ENCODE data around the gene NBPF3. TPM values are rescaled to one million over a fixed set of nuclear protein-coding genes. Genes with fewer than 3 reads are reported as not detected.

Gene NBPF3
- total RNA-seq, 2 experiments from 2014 or later: 6.1 to 6.2 TPM

DNA sequence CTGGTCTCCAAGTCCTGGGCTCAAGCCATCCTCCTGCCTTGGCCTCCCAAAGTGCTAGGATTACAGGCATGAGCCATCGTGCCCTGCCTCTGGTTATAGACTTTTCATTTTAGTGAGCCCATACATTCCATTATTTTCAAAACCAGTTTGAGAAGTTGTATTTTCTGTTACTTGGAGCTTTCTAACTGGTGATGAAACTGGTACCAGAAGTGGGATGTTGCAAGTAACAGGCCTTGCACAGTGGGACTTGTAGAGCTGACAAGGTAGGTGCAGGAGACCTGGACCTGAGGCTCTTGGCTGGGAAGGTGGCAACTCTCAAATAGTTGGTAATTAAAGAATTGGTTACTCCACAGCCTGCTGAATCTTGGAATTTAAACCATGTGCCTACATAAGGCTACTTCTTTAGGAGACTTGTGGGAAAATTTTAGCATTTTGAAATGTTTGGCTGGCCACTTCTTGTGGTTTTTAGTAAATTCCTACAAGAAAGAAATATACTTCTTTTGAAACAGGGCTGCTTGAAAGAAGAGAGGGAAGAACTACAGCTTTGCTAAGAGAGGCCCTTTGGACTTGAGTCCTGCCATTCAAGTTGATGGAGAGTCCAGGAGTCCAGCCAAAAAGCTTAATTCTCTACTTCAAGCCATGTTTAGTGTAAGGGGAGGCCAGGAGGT, 59.5 kb downstream of the NBPF3 start:
- ChIA-PET CTCF (interaction anchor here (0.7 to 1.6 kb wide), 2 partner anchors 13 to 812 kb away, joined by 3 to 5 read pairs; no protein-coding TSS in a partner anchor), POLR2A (no interaction called here)
- no peak overlapping the region for H3K4me3 Mint-ChIP-seq
- no peaks in the 10 kb centered on the region for H3K27me3 Mint-ChIP-seq
- no peaks in the 10 kb centered on the region for H3K4me1 Mint-ChIP-seq (ENCODE audit: low read depth)
- DNase-seq: no peak
- no peak overlapping the region for H3K27ac Mint-ChIP-seq
- intact Hi-C loops (cut with micrococcal nuclease): no loop called here
- no peaks in the 10 kb centered on the region for H3K36me3 Mint-ChIP-seq
- H3K9me3 Mint-ChIP-seq: no peaks in the 10 kb centered on the region

- Mint-ChIP-seq H3K9me3 (no peaks in the 10 kb centered on the region), H3K4me3 (no peak overlapping the region), H3K27ac (no peak overlapping the region), H3K36me3 (no peaks in the 10 kb centered on the region), H3K27me3 (peaks cover 30% of the 10 kb centered on the region), H3K4me1 (ENCODE audit: low read depth) (peaks cover 3% of the 10 kb centered on the region)
- intact Hi-C loops (cut with micrococcal nuclease): loop anchor here (10.0 kb wide), 1 partner anchor 91 kb away; no protein-coding TSS in a partner anchor
- DNase-seq: no peak
- CTCF ChIA-PET: no interaction called here
- POLR2A ChIA-PET: no interaction called here
Observed at GRCh38 chr1:21503706-21504377, 63.9 kb downstream of the NBPF3 start.

DNA sequence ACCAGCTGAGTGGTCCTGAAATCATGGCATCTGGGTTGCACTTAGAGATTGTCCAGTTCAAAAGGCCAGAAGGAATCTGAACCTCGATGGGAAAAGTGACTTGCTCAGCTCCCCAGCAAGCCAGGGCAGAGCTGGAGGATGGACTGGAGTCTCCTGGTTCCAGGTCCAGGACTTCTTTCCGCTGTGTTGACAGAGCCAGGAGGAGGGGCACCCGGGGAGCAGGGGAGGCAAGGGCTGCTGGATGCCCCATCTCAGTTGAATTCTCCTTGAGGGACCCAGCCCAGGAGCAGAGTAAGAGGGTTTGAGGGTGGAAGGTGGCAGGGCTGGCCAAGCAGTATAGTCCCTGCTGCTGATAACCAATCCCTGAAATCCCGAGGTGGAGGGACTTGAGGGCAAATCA, 66.9 kb downstream of the NBPF3 start:
- H3K27me3 Mint-ChIP-seq: peaks cover 48% of the 10 kb centered on the region
- DNase-seq: no peak
- no peak overlapping the region for H3K4me3 Mint-ChIP-seq
- POLR2A ChIA-PET: no interaction called here
- H3K27ac Mint-ChIP-seq: no peak overlapping the region
- CTCF ChIA-PET: interaction anchor here (0.7 to 1.3 kb wide), 2 partner anchors 8 to 28 kb away, joined by 3 read pairs; no protein-coding TSS in a partner anchor
- intact Hi-C loops (cut with micrococcal nuclease): loop anchor here (10.0 kb wide), 1 partner anchor 88 kb away; no protein-coding TSS in a partner anchor
- H3K9me3 Mint-ChIP-seq: no peaks in the 10 kb centered on the region
- H3K4me1 Mint-ChIP-seq (ENCODE audit: low read depth): peaks cover 4% of the 10 kb centered on the region
- no peaks in the 10 kb centered on the region for H3K36me3 Mint-ChIP-seq

DNA sequence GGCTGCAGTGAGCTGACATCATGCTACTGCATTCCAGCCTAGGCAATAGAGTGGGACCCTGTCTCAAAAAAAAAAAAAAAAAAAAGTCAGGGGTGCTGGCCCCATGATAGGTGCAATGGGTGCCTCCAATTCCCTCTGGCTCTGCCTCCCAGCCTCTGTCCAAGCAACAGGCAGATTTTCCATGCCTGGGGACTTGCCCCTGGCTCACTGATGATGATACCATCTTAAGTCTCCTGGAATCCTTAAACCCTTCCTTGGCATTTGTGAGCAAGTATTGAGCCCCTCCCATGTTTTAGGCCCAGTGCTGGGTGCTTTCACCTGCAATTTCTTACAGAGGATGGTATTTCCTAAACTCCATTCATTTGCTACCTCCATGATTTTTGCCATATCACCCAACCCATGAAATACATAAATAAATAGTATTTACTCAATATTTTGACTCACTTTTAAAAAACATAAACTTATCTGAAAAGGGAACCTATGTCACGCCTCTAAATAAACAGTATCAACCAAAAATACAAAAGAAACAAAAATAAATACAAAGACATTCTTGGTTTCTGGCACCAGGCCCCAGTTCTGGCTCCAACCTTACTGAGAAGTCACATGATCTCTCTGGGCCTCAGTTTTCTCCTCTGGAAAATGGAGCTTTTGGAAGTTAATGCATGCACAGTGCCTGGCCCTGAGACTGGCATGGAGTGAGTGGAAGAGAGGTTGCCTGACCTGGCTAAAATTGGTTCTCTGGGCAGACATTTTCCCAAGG, 67.8 kb downstream of the NBPF3 start:
- POLR2A ChIA-PET: no interaction called here

DNA sequence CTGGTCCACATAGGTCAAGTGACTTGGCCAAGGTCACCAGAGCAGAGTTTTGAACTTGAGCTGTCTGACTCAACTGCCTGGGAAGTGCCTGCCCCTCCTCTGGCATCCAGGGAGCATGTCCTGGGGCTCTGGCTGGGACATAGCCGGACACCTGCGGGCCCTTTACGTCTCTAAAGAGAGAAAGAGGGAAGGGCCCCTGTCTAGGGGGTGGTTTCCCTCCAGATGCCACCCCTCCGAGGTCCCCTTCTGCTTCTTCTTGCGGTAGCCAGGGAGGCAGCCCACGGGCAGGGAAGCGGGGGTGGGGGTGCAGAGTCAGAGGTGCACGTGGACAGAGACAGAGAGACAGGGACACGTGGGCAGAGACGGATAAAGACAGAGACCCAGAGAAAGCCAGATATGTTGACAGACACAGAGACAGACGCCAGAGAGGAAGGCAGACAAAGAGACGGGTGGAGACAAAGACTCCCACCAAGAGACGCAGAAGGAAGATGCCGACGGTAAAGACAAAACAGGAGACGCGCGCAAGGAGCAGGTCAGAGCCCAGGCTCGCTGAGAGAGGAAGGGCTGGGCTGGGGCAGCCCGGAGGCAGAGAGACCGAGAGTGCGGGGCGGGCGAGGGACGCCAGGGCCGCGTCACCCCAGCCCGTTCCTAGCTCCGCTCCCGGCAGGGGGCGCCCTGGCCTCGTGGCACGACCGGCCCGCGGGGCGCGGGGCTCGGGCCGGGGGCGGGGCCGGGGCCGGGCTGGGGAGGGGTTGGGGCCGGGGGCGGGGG, 68.8 kb downstream of the NBPF3 start:
- Mint-ChIP-seq H3K36me3 (no peaks in the 10 kb centered on the region), H3K4me3 (peak overlapping the region; percentile 20), H3K4me1 (ENCODE audit: low read depth) (peaks cover 4% of the 10 kb centered on the region), H3K27me3 (peaks cover 51% of the 10 kb centered on the region), H3K9me3 (no peaks in the 10 kb centered on the region), H3K27ac (no peak overlapping the region)
- DNase-seq: peak; percentile 73
- intact Hi-C loops (cut with micrococcal nuclease): loop anchor here (2.0 to 10.0 kb wide), 2 partner anchors 86 to 150 kb away; no protein-coding TSS in a partner anchor
- POLR2A ChIA-PET: no interaction called here
- CTCF ChIA-PET: interaction anchor here (0.7 to 1.5 kb wide), 9 partner anchors 10 to 741 kb away, joined by 3 to 5 read pairs (median 3); no protein-coding TSS in a partner anchor

More for the DNA sequence above, 67.8 kb downstream of the NBPF3 start:
- peaks cover 51% of the 10 kb centered on the region for H3K27me3 Mint-ChIP-seq
- H3K4me1 Mint-ChIP-seq (ENCODE audit: low read depth): peaks cover 4% of the 10 kb centered on the region
- DNase-seq: no peak
- H3K27ac Mint-ChIP-seq: no peak overlapping the region
- H3K4me3 Mint-ChIP-seq: no peak overlapping the region
- no peaks in the 10 kb centered on the region for H3K9me3 Mint-ChIP-seq
- intact Hi-C loops (cut with micrococcal nuclease): loop anchor here (2.0 to 10.0 kb wide), 2 partner anchors 87 to 151 kb away; no protein-coding TSS in a partner anchor
- CTCF ChIA-PET: interaction anchor here (1.2 to 1.5 kb wide), 3 partner anchors 28 to 150 kb away, joined by 3 to 5 read pairs (median 3); no protein-coding TSS in a partner anchor
- no peaks in the 10 kb centered on the region for H3K36me3 Mint-ChIP-seq

GRCh38 chr1:21509351-21510112, 69.6 kb downstream of the NBPF3 start, which contains the start of gene ALPL:
TSS of gene ALPL (plus strand) at chr1:21509423. CDS start at chr1:21554082, 44,659 bp downstream.
- H3K36me3 Mint-ChIP-seq: no peaks in the 10 kb centered on the region
- peaks cover 51% of the 10 kb centered on the region for H3K27me3 Mint-ChIP-seq
- intact Hi-C loops (cut with micrococcal nuclease): loop anchor here (2.0 to 10.0 kb wide), 2 partner anchors 85 to 149 kb away; no protein-coding TSS in a partner anchor
- H3K9me3 Mint-ChIP-seq: no peaks in the 10 kb centered on the region
- CTCF ChIA-PET: interaction anchor here (0.9 to 1.5 kb wide), 8 partner anchors 9 to 742 kb away, joined by 3 to 4 read pairs (median 3); no protein-coding TSS in a partner anchor
- peak within 1 kb of the TSS; percentile 20 for H3K4me3 Mint-ChIP-seq
- H3K27ac Mint-ChIP-seq: no peak within 1 kb of the TSS
- H3K4me1 Mint-ChIP-seq (ENCODE audit: low read depth): peaks cover 4% of the 10 kb centered on the region
- POLR2A ChIA-PET: no interaction called here
- DNase-seq: no peak

DNA sequence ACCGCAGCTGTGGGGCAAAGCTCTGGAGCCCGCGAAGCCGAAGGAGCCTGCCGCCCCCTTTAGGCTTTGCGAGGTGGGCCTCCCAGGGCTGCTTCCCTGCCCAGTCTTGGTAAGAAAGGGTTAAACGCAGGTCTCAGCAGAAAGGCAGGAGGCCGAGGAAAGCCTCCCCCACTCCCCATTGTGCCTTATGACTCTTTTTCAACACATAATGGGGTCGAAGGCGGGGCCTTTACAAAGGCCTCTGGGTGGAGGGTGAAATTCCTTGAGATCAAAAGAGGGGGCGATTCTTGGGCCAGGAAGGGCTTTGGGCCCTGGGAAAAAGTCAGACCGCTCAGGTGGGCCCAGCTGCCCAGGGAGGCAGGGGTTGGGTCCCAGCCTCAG, 70.2 kb downstream of the NBPF3 start:
- H3K36me3 Mint-ChIP-seq: no peaks in the 10 kb centered on the region
- no peaks in the 10 kb centered on the region for H3K9me3 Mint-ChIP-seq
- H3K27ac Mint-ChIP-seq: no peak overlapping the region
- CTCF ChIA-PET: interaction anchor here (1.3 to 1.4 kb wide), 3 partner anchors 34 to 149 kb away, joined by 3 to 4 read pairs (median 3); no protein-coding TSS in a partner anchor
- peaks cover 4% of the 10 kb centered on the region for H3K4me1 Mint-ChIP-seq (ENCODE audit: low read depth)
- DNase-seq: no peak
- H3K4me3 Mint-ChIP-seq: no peak overlapping the region
- POLR2A ChIA-PET: no interaction called here
- intact Hi-C loops (cut with micrococcal nuclease): no loop called here
- peaks cover 49% of the 10 kb centered on the region for H3K27me3 Mint-ChIP-seq

DNA sequence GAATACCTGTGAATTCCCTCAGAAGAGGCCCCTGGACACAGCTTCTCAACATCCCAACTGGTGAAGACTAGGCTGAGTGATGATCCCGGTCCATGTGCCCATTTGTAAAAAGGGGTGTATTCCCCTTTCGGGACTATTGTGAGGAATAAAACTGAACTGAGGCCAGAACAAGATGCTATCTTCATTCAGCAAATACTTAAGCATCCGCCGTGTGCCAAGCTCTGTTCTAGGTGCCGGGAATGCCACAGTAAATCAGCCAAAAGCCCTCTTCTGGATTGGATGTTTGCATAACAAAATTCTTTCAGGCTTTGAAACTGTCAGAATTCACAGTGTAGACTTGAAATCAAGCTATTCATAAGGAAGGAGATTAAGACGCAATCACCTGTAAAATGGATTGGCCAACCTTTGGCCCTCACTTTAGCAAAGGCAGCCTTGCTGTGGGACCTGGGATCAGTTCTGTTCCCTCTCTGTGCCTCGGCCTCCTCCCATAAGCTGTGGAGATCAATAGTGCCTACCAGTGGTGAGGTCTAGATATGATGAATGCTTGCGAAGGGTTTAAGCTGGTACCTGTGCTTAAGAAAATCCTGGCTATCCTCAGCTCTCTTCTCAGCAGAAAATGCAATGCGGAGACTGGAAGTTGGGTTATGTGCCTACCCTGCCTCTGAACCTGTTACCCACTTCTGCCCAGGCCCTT, 71.1 kb downstream of the NBPF3 start:
- peaks cover 4% of the 10 kb centered on the region for H3K4me1 Mint-ChIP-seq (ENCODE audit: low read depth)
- no peak for DNase-seq
- no peaks in the 10 kb centered on the region for H3K9me3 Mint-ChIP-seq
- ChIA-PET CTCF (interaction anchor here (1.1 to 1.4 kb wide), 5 partner anchors 10 to 294 kb away, joined by 3 to 4 read pairs (median 3); no protein-coding TSS in a partner anchor), POLR2A (no interaction called here)
- intact Hi-C loops (cut with micrococcal nuclease): no loop called here
- H3K27me3 Mint-ChIP-seq: peaks cover 43% of the 10 kb centered on the region
- no peak overlapping the region for H3K4me3 Mint-ChIP-seq
- H3K36me3 Mint-ChIP-seq: no peaks in the 10 kb centered on the region
- H3K27ac Mint-ChIP-seq: no peak overlapping the region

- H3K27me3 Mint-ChIP-seq: peaks cover 40% of the 10 kb centered on the region
- POLR2A ChIA-PET: no interaction called here
Observed at GRCh38 chr1:21511579-21512522, 71.9 kb downstream of the NBPF3 start.

More at GRCh38 chr1:21511579-21512522, 71.9 kb downstream of the NBPF3 start:
- CTCF ChIA-PET: interaction anchor here (1.0 to 1.4 kb wide), 6 partner anchors 9 to 295 kb away, joined by 3 to 5 read pairs (median 3); no protein-coding TSS in a partner anchor
- Mint-ChIP-seq H3K9me3 (no peaks in the 10 kb centered on the region), H3K4me1 (ENCODE audit: low read depth) (peaks cover 4% of the 10 kb centered on the region), H3K27ac (no peak overlapping the region), H3K4me3 (no peak overlapping the region), H3K36me3 (no peaks in the 10 kb centered on the region)
- no peak for DNase-seq
- intact Hi-C loops (cut with micrococcal nuclease): no loop called here

All from activated CD4-positive, alpha-beta memory T cell treated with anti-CD3 and anti-CD28 coated beads for 36 hours (primary cell).